MG63 (cell line): ENCODE measurements around the gene OSBPL9. TPM values are rescaled to one million over a fixed set of nuclear protein-coding genes. Genes with fewer than 3 reads are reported as not detected.
A peak's percentile ranks its signal among the peaks of the same experiment; 100 is the strongest.
"Not testable (repeated sequence)": the region's sequence is repeated elsewhere in the genome, so short reads cannot be mapped to it uniquely, and the experiment has no call there.

Source experiments
- DNase-seq: peaks from one replicate; pipeline ENCODE4 v3.0.0-alpha.2; 2020
- H3K27me3 ChIP-seq: fragments of 250-450 bp; sonication (Bioruptor Pico); 2 replicates; pipeline ENCODE4 v1.5.1; 2020; ENCODE audit warnings: mild to moderate bottlenecking, moderate library complexity
- H3K36me3 ChIP-seq: fragments of 250-450 bp; sonication (Bioruptor Pico); 2 replicates; pipeline ENCODE4 v1.5.1; 2020; ENCODE audit warnings: mild to moderate bottlenecking, moderate library complexity
- H3K4me3 ChIP-seq: fragments of 250-450 bp; sonication (Bioruptor Pico); 2 replicates; pipeline ENCODE4 v1.5.1; 2020; ENCODE audit warnings: mild to moderate bottlenecking, moderate library complexity
- H3K9me3 ChIP-seq: fragments of 250-450 bp; sonication (Bioruptor Pico); 2 replicates; pipeline ENCODE4 v1.5.1; 2020; ENCODE audit warnings: mild to moderate bottlenecking, moderate library complexity
- total RNA-seq: library from RNA; depleted of rRNA; stranded (reverse); fragments of >200 nt; shearing (Covaris generic); gene quantifications from 2 replicates; pipeline ENCODE4 v1.2.3, GENCODE V29; 2014; ENCODE audit warnings: low replicate concordance

The OSBPL9 gene
- total RNA-seq, 1 experiment from 2014 or later: 31.7 TPM

DNA sequence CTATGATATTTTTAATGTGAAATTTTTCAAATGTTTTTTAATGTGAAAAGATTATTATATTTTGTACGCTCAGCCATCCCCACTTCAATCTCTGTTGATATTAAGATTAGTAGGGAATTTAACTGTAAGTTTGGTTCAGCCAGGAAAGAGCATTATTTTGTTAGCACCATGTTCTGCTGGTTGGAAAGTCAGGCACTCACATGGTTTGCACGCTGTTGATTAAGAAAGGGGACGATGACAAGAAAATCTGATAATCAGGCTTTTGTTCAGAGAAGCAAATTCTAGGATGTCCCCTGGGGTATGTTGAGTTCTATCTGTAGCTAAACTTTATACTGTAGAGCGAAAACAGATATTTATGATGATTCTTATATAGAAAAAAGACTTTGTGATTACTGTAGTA lies 115.1 kb downstream of the OSBPL9 start:
- Histone ChIP-seq H3K27me3 (no peaks in the 10 kb centered on the region), H3K4me3 (no peak overlapping the region), H3K36me3 (no peaks in the 10 kb centered on the region), H3K9me3 (no peaks in the 10 kb centered on the region)
- DNase-seq: no peak

DNA sequence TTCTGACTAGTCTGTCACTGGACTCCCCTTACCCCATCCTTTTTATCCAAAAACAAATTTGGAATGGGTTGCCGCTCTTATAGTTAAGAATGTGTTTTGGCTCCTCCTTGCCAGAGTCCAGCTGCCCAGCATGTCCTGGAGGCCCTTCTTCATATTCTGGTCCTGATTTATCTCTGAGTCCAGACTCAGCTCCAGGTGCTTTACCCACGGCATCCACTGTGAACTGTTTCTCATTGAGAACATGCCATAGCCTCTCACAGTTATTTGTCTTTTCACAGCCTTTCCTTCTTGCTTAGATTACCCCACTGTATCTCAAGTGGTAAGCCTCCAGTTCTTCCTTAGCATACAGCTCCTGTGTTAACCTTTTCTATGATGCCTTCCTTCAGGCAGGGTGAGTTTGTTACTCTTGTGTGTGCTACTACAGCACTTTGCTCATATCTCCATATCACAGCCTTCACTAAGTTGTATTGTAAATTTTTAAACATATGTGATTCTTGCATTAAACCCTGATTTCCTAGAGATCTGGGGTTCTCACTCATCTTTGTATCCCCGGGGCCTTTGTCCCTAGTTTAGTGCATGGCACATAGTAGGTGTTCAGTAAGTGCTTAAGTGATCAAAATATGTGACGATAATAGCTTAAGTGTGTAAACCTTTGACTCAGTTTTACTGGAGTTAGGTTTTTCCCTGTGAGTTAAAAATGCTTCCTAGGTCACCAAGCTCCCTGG lies 116.0 kb downstream of the OSBPL9 start:
- H3K9me3 ChIP-seq: no peaks in the 10 kb centered on the region
- DNase-seq: no peak
- no peak overlapping the region for H3K4me3 ChIP-seq
- H3K27me3 ChIP-seq: no peaks in the 10 kb centered on the region
- H3K36me3 ChIP-seq: no peaks in the 10 kb centered on the region

DNA sequence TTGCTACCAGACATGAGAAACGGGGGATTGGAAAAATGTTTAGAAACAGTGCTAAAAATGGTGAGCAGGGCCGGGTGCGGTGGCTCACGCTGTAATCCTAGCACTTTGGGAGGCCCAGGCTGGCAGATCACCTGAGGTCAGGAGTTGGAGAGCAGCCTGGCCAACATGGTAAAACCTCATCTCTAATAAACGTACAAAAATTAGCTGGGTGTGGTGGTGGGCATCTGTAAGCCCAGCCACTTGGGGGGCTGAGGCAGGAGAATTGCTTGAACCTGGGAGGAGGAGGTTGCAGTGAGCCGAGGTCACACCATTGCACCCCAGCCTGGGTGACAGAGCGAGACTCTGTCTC lies 116.5 kb downstream of the OSBPL9 start:
- H3K4me3 ChIP-seq, H3K27me3 ChIP-seq: not testable (repeated sequence)

DNA sequence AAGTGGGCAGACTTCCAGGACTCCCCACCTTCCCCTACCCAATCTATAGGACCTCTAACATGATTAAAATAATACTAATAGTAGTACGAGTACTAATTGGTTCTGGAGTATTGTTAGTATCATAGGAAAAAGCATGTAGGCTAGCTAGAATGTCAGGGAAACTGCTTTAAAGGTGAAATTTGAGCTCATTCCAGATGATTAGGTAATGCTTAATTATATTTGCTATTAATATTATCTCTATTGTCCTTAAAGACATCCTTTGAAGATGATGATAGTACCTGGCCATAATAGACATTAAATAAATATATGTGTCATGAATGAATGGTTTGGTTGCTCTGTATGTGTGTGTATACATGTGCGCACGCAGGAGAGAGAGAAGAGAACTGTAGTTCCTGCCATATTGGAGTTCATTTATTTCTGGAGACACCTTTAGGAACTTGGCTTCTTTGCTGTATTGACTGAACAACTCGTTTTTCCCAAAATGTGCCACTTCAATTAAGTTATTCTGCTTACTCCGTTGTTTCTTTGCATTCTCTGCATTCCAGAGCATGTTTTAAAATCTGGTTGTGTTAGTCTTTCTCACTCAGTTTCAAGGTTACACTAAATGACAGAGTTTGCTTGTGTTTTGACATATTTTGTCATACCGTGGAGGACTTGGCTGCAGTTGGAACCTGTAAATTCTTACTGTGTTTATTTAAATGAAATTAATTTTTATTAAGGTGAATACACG lies 117.1 kb downstream of the OSBPL9 start:
- Histone ChIP-seq H3K36me3 (no peaks in the 10 kb centered on the region), H3K9me3 (no peaks in the 10 kb centered on the region), H3K27me3 (no peaks in the 10 kb centered on the region), H3K4me3 (no peak overlapping the region)
- DNase-seq: no peak

More for the DNA sequence above, 116.5 kb downstream of the OSBPL9 start:
- not testable (repeated sequence) for DNase-seq, H3K36me3 ChIP-seq, H3K9me3 ChIP-seq

GRCh38 chr1:51734896-51735745 lies 118.2 kb downstream of the OSBPL9 start:
- H3K9me3 ChIP-seq: no peaks in the 10 kb centered on the region
- no peaks in the 10 kb centered on the region for H3K36me3 ChIP-seq
- no peaks in the 10 kb centered on the region for H3K27me3 ChIP-seq
- no peak overlapping the region for H3K4me3 ChIP-seq
- DNase-seq: no peak

- Histone ChIP-seq H3K9me3 (no peaks in the 10 kb centered on the region), H3K36me3 (no peaks in the 10 kb centered on the region), H3K4me3 (no peak overlapping the region), H3K27me3 (no peaks in the 10 kb centered on the region)
- no peak for DNase-seq
Observed at GRCh38 chr1:51735746-51736254, 118.9 kb downstream of the OSBPL9 start.

- no peak overlapping the region for H3K4me3 ChIP-seq
- no peaks in the 10 kb centered on the region for H3K36me3 ChIP-seq
- DNase-seq: peak; percentile 11
- no peaks in the 10 kb centered on the region for H3K27me3 ChIP-seq
- H3K9me3 ChIP-seq: no peaks in the 10 kb centered on the region
Observed at GRCh38 chr1:51736702-51737101, 119.8 kb downstream of the OSBPL9 start.

DNA sequence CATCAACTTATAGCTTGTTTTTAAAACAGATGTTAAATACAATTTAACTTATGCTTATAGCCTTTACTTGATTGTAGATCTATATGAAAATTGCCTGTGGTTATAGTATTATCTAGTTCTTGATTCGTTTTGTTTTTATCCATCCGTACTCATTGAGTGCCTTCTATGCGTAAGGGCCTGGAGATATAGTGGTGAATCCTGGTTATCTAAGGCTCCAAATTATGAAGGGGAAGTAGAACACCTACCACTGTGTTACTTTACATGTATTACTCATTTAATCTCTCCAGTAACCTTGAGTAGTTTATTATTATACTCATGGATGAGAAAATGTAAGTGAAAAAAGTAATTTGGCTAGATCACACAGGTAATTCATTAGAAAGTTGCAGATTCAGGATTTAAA lies 121.8 kb downstream of the OSBPL9 start:
- Histone ChIP-seq H3K36me3 (no peaks in the 10 kb centered on the region), H3K27me3 (no peaks in the 10 kb centered on the region), H3K9me3 (no peaks in the 10 kb centered on the region), H3K4me3 (no peak overlapping the region)
- no peak for DNase-seq

DNA sequence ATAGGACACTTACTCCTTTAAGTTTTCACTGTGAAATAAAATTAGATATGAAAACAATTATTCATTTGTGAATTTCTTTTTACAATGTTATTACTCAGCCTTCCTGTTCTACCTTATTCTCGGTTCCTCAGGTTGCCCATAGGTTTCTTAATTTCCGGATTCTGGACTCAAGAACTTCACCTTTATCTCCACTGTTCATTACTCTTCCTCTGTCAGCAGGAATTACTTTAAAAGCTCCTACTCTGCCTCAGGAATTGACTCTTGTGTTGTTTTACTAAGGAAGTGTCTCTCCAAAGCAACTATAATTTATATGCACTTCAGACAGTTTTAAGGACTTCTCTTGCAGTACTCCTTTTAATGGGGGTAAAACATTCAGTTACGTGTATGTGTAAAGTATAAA lies 123.8 kb downstream of the OSBPL9 start:
- Histone ChIP-seq H3K4me3 (no peak overlapping the region), H3K9me3 (no peaks in the 10 kb centered on the region), H3K27me3 (no peaks in the 10 kb centered on the region), H3K36me3 (no peaks in the 10 kb centered on the region)
- no peak for DNase-seq

DNA sequence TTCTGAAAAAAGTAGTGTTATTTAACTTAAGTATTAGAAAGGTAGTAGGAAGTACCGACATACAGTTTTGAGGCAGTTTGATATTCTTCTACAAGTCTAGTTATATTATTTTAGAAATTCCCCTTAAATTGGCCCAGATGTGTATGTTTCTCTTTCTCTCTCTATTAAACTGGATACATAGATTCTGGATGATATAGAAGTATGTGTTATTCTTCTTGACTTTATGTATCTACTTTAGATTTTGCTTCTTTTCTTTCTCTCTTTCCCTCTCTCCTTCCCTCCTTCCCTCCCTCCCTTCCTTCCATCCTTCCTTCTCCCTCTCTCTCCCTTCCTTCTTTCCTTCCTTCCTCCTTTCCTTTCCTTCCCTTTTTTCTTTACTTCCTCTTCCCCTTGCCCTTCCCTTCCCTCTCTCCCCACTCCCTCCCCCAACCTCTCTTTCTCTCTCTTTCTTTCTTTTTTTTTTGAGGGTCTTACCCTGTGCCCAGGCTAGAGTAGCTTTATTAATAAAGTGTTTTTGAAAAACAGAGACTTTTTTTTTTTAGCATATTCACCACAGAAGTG lies 124.3 kb downstream of the OSBPL9 start:
- H3K36me3 ChIP-seq: no peaks in the 10 kb centered on the region
- H3K9me3 ChIP-seq: no peaks in the 10 kb centered on the region
- H3K27me3 ChIP-seq: no peaks in the 10 kb centered on the region
- no peak for DNase-seq
- H3K4me3 ChIP-seq: no peak overlapping the region

DNA sequence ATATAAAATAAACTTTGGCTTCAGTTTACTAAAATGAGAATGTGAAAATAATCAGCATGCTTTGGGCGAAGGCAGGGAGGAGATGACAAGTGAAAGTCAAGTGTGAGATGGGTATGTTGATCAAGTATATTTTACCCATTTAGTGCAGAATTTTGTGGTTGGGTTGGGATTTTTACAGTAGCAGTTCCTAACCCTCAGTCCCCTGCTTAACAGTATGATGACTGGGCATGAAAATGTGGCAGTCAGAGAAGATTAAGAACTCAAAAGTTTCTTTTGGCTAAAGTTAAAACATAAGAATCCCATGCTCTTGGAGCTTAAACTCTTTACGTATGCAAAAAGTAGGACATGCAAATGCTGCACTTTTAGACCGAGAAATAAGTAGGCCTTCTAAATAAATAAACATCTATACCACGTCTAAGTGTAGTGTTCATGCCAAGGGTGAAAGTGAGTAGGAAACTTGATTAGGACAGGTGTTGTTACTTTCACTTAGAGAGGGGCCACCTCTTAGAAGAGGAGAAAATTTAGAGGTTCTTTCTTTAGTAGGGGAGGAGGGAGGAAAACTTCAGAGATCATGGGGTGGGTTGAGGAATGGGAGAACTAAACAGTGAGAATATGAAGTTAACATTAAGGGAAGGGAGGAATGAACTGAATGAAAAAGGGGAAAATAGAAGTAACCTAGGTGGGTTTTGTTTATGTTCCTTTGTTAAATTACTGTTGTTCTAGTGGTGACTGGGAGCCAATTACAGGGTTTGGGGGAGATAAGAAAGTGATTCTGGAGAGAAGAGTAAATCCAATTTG lies 127.8 kb downstream of the OSBPL9 start:
- Histone ChIP-seq H3K27me3 (no peaks in the 10 kb centered on the region), H3K36me3 (no peaks in the 10 kb centered on the region), H3K9me3 (no peaks in the 10 kb centered on the region), H3K4me3 (no peak overlapping the region)
- no peak for DNase-seq

DNA sequence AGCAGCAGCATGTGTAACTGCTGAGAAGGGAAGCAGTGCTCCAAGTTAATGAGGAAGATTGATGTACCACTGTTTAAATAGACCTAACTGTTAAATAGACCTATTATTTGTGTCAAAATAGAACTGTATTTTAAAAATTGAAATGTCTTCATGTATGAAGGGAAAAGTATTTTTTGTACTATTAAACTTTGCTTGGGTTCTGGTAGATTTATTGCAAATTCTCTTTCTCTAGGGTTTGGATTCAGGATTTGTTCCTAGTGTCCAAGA lies 128.3 kb downstream of the OSBPL9 start:
- H3K36me3 ChIP-seq: no peaks in the 10 kb centered on the region
- no peaks in the 10 kb centered on the region for H3K27me3 ChIP-seq
- H3K4me3 ChIP-seq: no peak overlapping the region
- no peaks in the 10 kb centered on the region for H3K9me3 ChIP-seq
- DNase-seq: no peak

DNA sequence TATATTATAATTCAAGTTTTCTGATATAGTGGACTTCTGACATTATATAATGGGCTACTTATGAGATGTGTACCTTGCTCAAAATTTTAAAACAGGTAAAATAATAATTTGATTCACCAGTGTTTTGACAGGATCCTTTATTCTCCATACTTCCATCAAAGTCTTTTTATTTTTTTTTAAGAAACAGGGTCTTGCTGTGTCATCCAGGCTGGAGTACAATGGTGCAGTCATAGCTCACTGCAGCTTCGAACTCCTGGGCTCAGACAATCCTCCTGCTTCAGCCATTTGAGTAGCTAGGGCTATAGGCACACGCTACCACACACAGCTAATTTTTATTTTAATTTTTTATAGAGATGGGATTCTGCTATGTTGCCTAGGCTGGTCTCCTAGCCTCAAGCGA lies 132.3 kb downstream of the OSBPL9 start:
- H3K36me3 ChIP-seq: peaks cover 4% of the 10 kb centered on the region; the same call in 1 of the 2 replicates

DNA sequence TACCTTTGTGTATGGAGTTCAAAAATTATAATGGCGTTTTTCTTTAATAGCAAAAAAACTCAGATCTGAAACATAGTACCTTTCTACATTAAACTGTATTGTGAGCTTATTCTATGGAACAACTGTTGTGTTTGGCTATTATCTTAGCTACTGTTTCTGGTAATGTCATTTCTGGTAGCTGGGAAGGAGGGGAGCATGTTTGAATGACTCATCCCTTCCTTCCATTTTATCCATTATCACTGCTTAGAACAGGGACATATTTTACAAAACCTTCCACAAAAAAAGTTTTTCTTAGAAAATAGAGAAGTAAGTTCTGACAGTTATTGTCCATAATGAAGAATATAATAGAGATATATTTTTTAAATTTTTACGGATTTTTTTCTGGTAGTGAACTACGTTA lies 133.3 kb downstream of the OSBPL9 start:
- Histone ChIP-seq H3K9me3 (no peaks in the 10 kb centered on the region), H3K27me3 (no peaks in the 10 kb centered on the region), H3K36me3 (peaks cover 4% of the 10 kb centered on the region; the same call in 1 of the 2 replicates), H3K4me3 (no peak overlapping the region)
- no peak for DNase-seq

More for the DNA sequence above, 132.3 kb downstream of the OSBPL9 start:
- Histone ChIP-seq H3K9me3 (no peaks in the 10 kb centered on the region), H3K27me3 (no peaks in the 10 kb centered on the region), H3K4me3 (no peak overlapping the region)
- DNase-seq: no peak

GRCh38 chr1:51750729-51751128 lies 133.8 kb downstream of the OSBPL9 start:
- H3K36me3 ChIP-seq: peaks cover 4% of the 10 kb centered on the region; the same call in 1 of the 2 replicates
- H3K9me3 ChIP-seq: no peaks in the 10 kb centered on the region
- DNase-seq: no peak
- H3K4me3 ChIP-seq: no peak overlapping the region
- no peaks in the 10 kb centered on the region for H3K27me3 ChIP-seq
